Measurements from ENCODE around the gene KCNMA1.

GRCh38 chr10:77029777-77030717, 607.6 kb downstream of the KCNMA1 start:
- no peak for TF ChIP-seq CTCF (IDR thresholded peaks at IDR 0.05)
- TF ChIP-seq EZH2 (IDR thresholded peaks at IDR 0.05; ENCODE audit: borderline replicate concordance, insufficient read depth, low read depth, low read length, poor library complexity, severe bottlenecking) = no peak

Data from B cell (primary cell).